Measurements from ENCODE around the gene EIF2D.

EIF2D gene

DNA sequence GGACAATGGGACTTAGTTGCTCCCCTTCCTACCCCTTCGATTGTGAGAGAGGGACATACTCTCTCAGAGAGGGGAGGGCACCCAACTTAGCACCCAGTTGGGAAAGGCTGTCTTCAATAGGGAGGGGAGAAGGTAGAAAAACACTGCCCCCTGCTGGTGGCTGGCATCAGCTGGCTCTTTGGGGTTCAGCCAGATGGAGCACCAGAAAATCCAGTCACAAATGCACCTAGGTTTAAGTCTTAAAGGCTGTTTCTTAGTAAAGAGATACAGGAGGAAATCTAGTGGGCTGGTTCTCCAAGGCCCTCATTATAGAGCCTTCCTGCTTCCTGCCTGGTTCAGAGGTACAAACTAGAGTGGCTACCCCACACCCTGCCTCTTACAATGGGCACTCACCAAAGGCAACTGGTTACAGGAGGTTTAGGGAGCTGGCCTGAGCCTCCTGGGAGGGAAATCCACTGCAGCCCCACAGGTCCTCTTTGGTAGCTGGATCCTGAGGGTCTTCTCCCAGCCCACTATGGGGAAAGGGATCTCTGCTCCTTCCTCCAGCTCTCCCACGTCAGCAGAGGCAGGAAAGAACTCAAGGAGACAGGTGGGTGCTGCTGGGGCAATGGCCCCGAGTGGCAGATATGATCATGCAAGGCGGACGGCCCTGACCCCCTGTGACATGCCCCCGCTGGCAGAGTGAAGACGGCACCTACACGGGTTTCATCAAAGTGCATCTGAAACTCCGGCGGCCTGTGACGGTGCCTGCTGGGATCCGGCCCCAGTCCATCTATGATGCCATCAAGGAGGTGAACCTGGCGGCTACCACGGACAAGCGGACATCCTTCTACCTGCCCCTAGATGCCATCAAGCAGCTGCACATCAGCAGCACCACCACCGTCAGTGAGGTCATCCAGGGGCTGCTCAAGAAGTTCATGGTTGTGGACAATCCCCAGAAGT, 28.3 kb downstream of the EIF2D start:
- H2AFZ ChIP-seq (ENCODE audit: low read depth, low read length), result no peak overlapping the region
- no peak overlapping the region for H3K4me3 ChIP-seq (ENCODE audit: low read depth in 1 of 2, low read length in 2 of 2)
- H3K9me3 ChIP-seq (ENCODE audit: insufficient read depth, low read length, severe bottlenecking), result no peaks in the 10 kb centered on the region
- peak; percentile 76 for DNase-seq
- peaks cover 51% of the 10 kb centered on the region for H4K20me1 ChIP-seq (ENCODE audit: insufficient read depth, low read length)
- peaks cover 93% of the 10 kb centered on the region for H3K36me3 ChIP-seq (ENCODE audit: insufficient read depth, low read length)
- H3K9ac ChIP-seq (ENCODE audit: low read depth, low read length), result no peak overlapping the region
- no peak for TF ChIP-seq EZH2 (IDR thresholded peaks at IDR 0.05; ENCODE audit: borderline replicate concordance, low read depth, low read length, severe bottlenecking)
- TF ChIP-seq, protein P1, sequence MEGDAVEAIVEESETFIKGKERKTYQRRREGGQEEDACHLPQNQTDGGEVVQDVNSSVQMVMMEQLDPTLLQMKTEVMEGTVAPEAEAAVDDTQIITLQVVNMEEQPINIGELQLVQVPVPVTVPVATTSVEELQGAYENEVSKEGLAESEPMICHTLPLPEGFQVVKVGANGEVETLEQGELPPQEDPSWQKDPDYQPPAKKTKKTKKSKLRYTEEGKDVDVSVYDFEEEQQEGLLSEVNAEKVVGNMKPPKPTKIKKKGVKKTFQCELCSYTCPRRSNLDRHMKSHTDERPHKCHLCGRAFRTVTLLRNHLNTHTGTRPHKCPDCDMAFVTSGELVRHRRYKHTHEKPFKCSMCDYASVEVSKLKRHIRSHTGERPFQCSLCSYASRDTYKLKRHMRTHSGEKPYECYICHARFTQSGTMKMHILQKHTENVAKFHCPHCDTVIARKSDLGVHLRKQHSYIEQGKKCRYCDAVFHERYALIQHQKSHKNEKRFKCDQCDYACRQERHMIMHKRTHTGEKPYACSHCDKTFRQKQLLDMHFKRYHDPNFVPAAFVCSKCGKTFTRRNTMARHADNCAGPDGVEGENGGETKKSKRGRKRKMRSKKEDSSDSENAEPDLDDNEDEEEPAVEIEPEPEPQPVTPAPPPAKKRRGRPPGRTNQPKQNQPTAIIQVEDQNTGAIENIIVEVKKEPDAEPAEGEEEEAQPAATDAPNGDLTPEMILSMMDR (IDR thresholded peaks at IDR 0.05; ENCODE audit: borderline replicate concordance, extremely low read depth, low read length, poor library complexity, severe bottlenecking), result peak; percentile 97
- H3K27me3 ChIP-seq (ENCODE audit: insufficient read depth, low read length, poor library complexity), result no peaks in the 10 kb centered on the region
- H3K4me2 ChIP-seq (ENCODE audit: insufficient read depth, low read length), result no peak overlapping the region
- H3K4me1 ChIP-seq (ENCODE audit: insufficient read depth, low read length), result no peaks in the 10 kb centered on the region
- ATAC-seq (ENCODE audit: insufficient read depth, low read depth), result peak; percentile 83
- H3K27ac ChIP-seq (ENCODE audit: low read length), result peak overlapping the region; percentile 45
- peaks cover 41% of the 10 kb centered on the region for H3K79me2 ChIP-seq (ENCODE audit: insufficient read depth, low read length)

DNA sequence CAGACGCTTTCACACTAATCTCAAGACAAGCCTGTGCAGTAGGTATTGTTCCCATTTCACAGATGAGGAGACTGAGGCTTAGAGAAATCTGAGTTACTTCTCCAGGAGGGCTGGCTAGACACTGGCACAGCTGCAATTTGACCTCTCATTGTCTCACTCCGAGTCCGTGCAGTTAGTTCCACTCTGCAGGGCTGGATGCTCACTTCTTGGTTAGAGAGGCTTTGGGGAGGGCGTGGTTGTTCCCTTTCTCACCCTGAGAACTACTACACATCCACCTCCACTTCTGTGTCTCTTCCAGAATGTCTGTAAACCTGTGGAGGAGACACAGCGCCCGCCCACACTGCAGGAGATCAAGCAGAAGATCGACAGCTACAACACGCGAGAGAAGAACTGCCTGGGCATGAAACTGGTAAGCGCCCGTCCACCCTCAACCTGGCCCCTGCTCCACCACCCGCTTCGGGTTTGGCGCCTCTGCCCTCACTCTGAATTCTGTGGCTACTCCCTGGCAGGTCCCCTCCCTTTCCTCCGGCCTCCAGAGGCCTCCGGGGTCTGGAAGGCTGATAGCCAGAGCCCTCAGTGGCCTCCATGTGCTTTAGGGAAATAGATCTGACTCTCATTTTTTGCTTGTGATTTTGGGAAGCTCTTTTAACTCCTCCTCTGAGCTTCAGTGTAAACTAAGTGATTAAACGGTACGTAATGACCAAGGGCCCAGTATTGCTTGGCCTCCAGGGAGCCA, 29.1 kb downstream of the EIF2D start:
- H3K4me2 ChIP-seq (ENCODE audit: insufficient read depth, low read length), result no peak overlapping the region
- H2AFZ ChIP-seq (ENCODE audit: low read depth, low read length), result no peak overlapping the region
- no peak overlapping the region for H3K4me3 ChIP-seq (ENCODE audit: low read depth in 1 of 2, low read length in 2 of 2)
- H4K20me1 ChIP-seq (ENCODE audit: insufficient read depth, low read length), result peaks cover 54% of the 10 kb centered on the region
- no peaks in the 10 kb centered on the region for H3K27me3 ChIP-seq (ENCODE audit: insufficient read depth, low read length, poor library complexity)
- H3K9ac ChIP-seq (ENCODE audit: low read depth, low read length), result no peak overlapping the region
- peaks cover 49% of the 10 kb centered on the region for H3K79me2 ChIP-seq (ENCODE audit: insufficient read depth, low read length)
- no peaks in the 10 kb centered on the region for H3K9me3 ChIP-seq (ENCODE audit: insufficient read depth, low read length, severe bottlenecking)
- no peak for ATAC-seq (ENCODE audit: insufficient read depth, low read depth)
- H3K27ac ChIP-seq (ENCODE audit: low read length), result peak overlapping the region; percentile 45
- no peak for TF ChIP-seq EZH2 (IDR thresholded peaks at IDR 0.05; ENCODE audit: borderline replicate concordance, low read depth, low read length, severe bottlenecking)
- TF ChIP-seq, protein P1 (IDR thresholded peaks at IDR 0.05; ENCODE audit: borderline replicate concordance, extremely low read depth, low read length, poor library complexity, severe bottlenecking), result no peak
- peaks cover 88% of the 10 kb centered on the region for H3K36me3 ChIP-seq (ENCODE audit: insufficient read depth, low read length)
- H3K4me1 ChIP-seq (ENCODE audit: insufficient read depth, low read length), result no peaks in the 10 kb centered on the region
- no peak for DNase-seq

DNA sequence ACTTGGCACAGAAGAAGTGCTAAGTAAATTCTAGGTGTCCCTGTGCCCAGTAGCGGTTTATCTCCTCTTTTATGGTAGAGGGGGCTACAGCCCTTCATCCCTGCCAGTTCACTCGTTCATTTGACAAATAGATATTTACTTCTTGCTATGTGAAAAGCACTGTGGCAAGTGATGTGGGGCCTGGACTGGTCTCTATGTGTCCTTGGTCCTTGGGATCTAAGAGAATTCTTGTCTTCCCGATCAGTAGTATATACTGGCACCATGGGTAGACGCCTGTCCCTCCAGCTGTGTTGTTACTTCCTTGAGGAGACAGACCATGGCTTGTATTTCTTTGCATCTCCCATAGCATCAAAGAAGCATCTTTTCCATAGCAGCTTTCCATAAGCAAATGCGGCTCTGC, 29.7 kb downstream of the EIF2D start:
- Histone ChIP-seq H3K4me1 (ENCODE audit: insufficient read depth, low read length) (no peaks in the 10 kb centered on the region), H4K20me1 (ENCODE audit: insufficient read depth, low read length) (peaks cover 55% of the 10 kb centered on the region), H3K4me3 (ENCODE audit: low read depth in 1 of 2, low read length in 2 of 2) (no peak overlapping the region), H3K79me2 (ENCODE audit: insufficient read depth, low read length) (peaks cover 55% of the 10 kb centered on the region), H3K9me3 (ENCODE audit: insufficient read depth, low read length, severe bottlenecking) (no peaks in the 10 kb centered on the region), H3K9ac (ENCODE audit: low read depth, low read length) (no peak overlapping the region), H3K4me2 (ENCODE audit: insufficient read depth, low read length) (no peak overlapping the region), H2AFZ (ENCODE audit: low read depth, low read length) (no peak overlapping the region), H3K36me3 (ENCODE audit: insufficient read depth, low read length) (peaks cover 82% of the 10 kb centered on the region), H3K27me3 (ENCODE audit: insufficient read depth, low read length, poor library complexity) (no peaks in the 10 kb centered on the region), H3K27ac (ENCODE audit: low read length) (no peak overlapping the region)
- ATAC-seq (ENCODE audit: insufficient read depth, low read depth) (no peak), DNase-seq (no peak)
- no peak for TF ChIP-seq EZH2 (IDR thresholded peaks at IDR 0.05; ENCODE audit: borderline replicate concordance, low read depth, low read length, severe bottlenecking)
- TF ChIP-seq, protein P1 (IDR thresholded peaks at IDR 0.05; ENCODE audit: borderline replicate concordance, extremely low read depth, low read length, poor library complexity, severe bottlenecking), result no peak

All from DND-41 (cell line).